ENCODE results near the gene PROM2.

The PROM2 gene

GRCh38 chr2:95319481-95320343 lies 45.5 kb downstream of the PROM2 start:
- DNase-seq (ENCODE audit: low spot score) (no peak), FAIRE-seq (peak; percentile 48)

GRCh38 chr2:95320344-95320712 lies 46.1 kb downstream of the PROM2 start:
- FAIRE-seq (no peak), DNase-seq (ENCODE audit: low spot score) (no peak)

- FAIRE-seq, result peak; percentile 46
- no peak for DNase-seq (ENCODE audit: low spot score)
These were observed 46.9 kb downstream of the PROM2 start for GRCh38 chr2:95320986-95321767.

- FAIRE-seq (peak; percentile 95), DNase-seq (ENCODE audit: low spot score) (peak; percentile 91)
These were observed 49.3 kb downstream of the PROM2 start for GRCh38 chr2:95323347-95324155.

GRCh38 chr2:95325026-95325425 lies 50.8 kb downstream of the PROM2 start:
- DNase-seq (ENCODE audit: low spot score), result no peak
- FAIRE-seq, result no peak

- FAIRE-seq (peak; percentile 100), DNase-seq (ENCODE audit: low spot score) (no peak)
These were observed 51.6 kb downstream of the PROM2 start for GRCh38 chr2:95325590-95326432.

GRCh38 chr2:95326433-95327140 lies 52.3 kb downstream of the PROM2 start:
- no peak for DNase-seq (ENCODE audit: low spot score)
- no peak for FAIRE-seq

GRCh38 chr2:95327861-95328260 lies 53.6 kb downstream of the PROM2 start:
- no peak for FAIRE-seq
- DNase-seq (ENCODE audit: low spot score), result no peak

GRCh38 chr2:95328358-95329125 lies 54.3 kb downstream of the PROM2 start:
- FAIRE-seq (peak; percentile 79), DNase-seq (ENCODE audit: low spot score) (no peak)

- no peak for DNase-seq (ENCODE audit: low spot score)
- FAIRE-seq, result peak; percentile 23
These were observed 55.2 kb downstream of the PROM2 start for GRCh38 chr2:95329401-95329800.

- DNase-seq (ENCODE audit: low spot score), result peak; percentile 48
- FAIRE-seq, result no peak
These were observed 55.9 kb downstream of the PROM2 start for GRCh38 chr2:95329891-95330793.

- DNase-seq (ENCODE audit: low spot score) (no peak), FAIRE-seq (peak; percentile 71)
These were observed 56.6 kb downstream of the PROM2 start for GRCh38 chr2:95330794-95331338.

GRCh38 chr2:95331606-95332005 lies 57.4 kb downstream of the PROM2 start:
- no peak for DNase-seq (ENCODE audit: low spot score)
- FAIRE-seq, result no peak

- FAIRE-seq, result peak; percentile 59
These were observed 57.8 kb downstream of the PROM2 start for GRCh38 chr2:95332036-95332435.

GRCh38 chr2:95333056-95333455 lies 58.8 kb downstream of the PROM2 start:
- DNase-seq (ENCODE audit: low spot score), result no peak
- peak; percentile 70 for FAIRE-seq

More at GRCh38 chr2:95332036-95332435, 57.8 kb downstream of the PROM2 start:
- DNase-seq (ENCODE audit: low spot score), result no peak

GRCh38 chr2:95333888-95334338 lies 59.7 kb downstream of the PROM2 start:
- DNase-seq (ENCODE audit: low spot score) (peak; percentile 84), FAIRE-seq (peak; percentile 85)

- FAIRE-seq (no peak), DNase-seq (ENCODE audit: low spot score) (no peak)
These were observed 60.8 kb downstream of the PROM2 start for GRCh38 chr2:95334916-95335641.
